Measurements from ENCODE around the gene SLC24A3.

SLC24A3 gene

DNA sequence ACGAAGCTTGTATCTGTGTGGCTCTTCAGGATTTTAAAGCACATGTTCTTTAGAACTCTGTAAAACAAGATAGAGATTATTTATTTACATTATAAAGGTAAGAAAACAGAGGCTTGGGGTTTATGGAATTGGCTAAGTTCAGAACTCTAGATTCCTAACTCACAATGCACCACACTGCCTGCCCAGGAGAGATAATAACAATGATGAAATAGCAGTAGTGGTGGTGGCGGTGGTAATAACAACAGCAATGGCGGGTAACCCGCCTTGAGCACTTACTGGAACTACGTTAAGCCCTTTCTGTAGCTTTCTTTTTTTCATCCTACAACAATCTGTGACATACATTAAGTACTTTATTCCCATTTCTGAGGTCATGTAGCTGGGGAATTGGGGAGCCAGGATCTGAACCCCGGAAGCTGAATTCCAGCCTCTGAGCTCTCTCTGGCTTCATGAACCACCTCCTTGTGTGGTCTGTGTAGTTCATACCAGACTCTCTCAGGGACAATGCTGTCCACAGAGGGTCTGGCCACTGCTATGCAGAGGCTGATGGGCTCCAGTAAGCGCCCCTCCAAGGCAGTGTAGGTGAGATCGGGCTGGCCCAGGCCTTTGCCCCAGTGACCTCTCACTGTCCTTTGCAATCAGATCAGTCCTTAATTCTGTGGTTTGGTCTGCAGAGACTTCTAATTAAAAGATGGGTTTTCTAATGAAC lies 260.9 kb downstream of the SLC24A3 start:
- no peak overlapping the region for H3K27ac Mint-ChIP-seq
- H3K27me3 Mint-ChIP-seq (ENCODE audit: low read depth): peaks cover 8% of the 10 kb centered on the region
- H3K9me3 Mint-ChIP-seq: no peaks in the 10 kb centered on the region
- H3K4me1 Mint-ChIP-seq: peaks cover 12% of the 10 kb centered on the region
- TF ChIP-seq, protein P1, sequence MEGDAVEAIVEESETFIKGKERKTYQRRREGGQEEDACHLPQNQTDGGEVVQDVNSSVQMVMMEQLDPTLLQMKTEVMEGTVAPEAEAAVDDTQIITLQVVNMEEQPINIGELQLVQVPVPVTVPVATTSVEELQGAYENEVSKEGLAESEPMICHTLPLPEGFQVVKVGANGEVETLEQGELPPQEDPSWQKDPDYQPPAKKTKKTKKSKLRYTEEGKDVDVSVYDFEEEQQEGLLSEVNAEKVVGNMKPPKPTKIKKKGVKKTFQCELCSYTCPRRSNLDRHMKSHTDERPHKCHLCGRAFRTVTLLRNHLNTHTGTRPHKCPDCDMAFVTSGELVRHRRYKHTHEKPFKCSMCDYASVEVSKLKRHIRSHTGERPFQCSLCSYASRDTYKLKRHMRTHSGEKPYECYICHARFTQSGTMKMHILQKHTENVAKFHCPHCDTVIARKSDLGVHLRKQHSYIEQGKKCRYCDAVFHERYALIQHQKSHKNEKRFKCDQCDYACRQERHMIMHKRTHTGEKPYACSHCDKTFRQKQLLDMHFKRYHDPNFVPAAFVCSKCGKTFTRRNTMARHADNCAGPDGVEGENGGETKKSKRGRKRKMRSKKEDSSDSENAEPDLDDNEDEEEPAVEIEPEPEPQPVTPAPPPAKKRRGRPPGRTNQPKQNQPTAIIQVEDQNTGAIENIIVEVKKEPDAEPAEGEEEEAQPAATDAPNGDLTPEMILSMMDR (IDR thresholded peaks at IDR 0.05; ENCODE audit: unreplicated experiment in 3 of 3): no peak
- no peak overlapping the region for H3K4me3 Mint-ChIP-seq
- H3K36me3 Mint-ChIP-seq (ENCODE audit: low read depth): no peaks in the 10 kb centered on the region

GRCh38 chr20:19473922-19474286 lies 261.5 kb downstream of the SLC24A3 start:
- no peaks in the 10 kb centered on the region for H3K36me3 Mint-ChIP-seq (ENCODE audit: low read depth)
- H3K4me3 Mint-ChIP-seq: no peak overlapping the region
- H3K27me3 Mint-ChIP-seq (ENCODE audit: low read depth): peaks cover 8% of the 10 kb centered on the region
- TF ChIP-seq, protein P1 (IDR thresholded peaks at IDR 0.05; ENCODE audit: unreplicated experiment in 3 of 3): no peak
- peaks cover 12% of the 10 kb centered on the region for H3K4me1 Mint-ChIP-seq
- H3K9me3 Mint-ChIP-seq: no peaks in the 10 kb centered on the region
- H3K27ac Mint-ChIP-seq: no peak overlapping the region

GRCh38 chr20:19478320-19478895 lies 266.0 kb downstream of the SLC24A3 start:
- H3K36me3 Mint-ChIP-seq (ENCODE audit: low read depth): no peaks in the 10 kb centered on the region
- H3K27ac Mint-ChIP-seq: no peak overlapping the region
- H3K4me1 Mint-ChIP-seq: peaks cover 36% of the 10 kb centered on the region
- peaks cover 6% of the 10 kb centered on the region for H3K27me3 Mint-ChIP-seq (ENCODE audit: low read depth)
- no peak overlapping the region for H3K4me3 Mint-ChIP-seq
- TF ChIP-seq, protein P1 (IDR thresholded peaks at IDR 0.05; ENCODE audit: unreplicated experiment in 3 of 3): no peak
- no peaks in the 10 kb centered on the region for H3K9me3 Mint-ChIP-seq

DNA sequence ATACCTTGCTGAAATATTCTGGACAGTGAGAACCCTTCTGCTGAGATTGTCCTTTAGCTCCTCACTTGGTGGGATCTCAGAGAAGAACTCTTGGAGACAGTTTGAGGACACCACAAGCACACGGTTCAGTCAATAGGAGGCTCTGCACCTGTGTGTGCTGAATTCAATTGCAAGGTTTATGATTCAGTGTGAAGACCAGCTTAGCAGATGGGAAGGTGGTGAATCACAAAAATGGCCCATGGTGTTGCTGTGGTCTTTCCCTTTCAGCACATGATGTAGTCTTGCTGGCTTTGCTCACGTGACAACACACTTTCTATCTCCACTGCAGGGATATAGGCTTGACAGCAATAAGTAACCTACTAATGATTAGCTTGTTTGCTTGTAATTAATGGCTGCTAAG lies 270.3 kb downstream of the SLC24A3 start:
- peaks cover 6% of the 10 kb centered on the region for H3K27me3 Mint-ChIP-seq (ENCODE audit: low read depth)
- TF ChIP-seq, protein P1 (IDR thresholded peaks at IDR 0.05; ENCODE audit: unreplicated experiment in 3 of 3): no peak
- H3K4me1 Mint-ChIP-seq: peaks cover 32% of the 10 kb centered on the region
- H3K4me3 Mint-ChIP-seq: no peak overlapping the region
- H3K27ac Mint-ChIP-seq: no peak overlapping the region
- no peaks in the 10 kb centered on the region for H3K9me3 Mint-ChIP-seq
- no peaks in the 10 kb centered on the region for H3K36me3 Mint-ChIP-seq (ENCODE audit: low read depth)

DNA sequence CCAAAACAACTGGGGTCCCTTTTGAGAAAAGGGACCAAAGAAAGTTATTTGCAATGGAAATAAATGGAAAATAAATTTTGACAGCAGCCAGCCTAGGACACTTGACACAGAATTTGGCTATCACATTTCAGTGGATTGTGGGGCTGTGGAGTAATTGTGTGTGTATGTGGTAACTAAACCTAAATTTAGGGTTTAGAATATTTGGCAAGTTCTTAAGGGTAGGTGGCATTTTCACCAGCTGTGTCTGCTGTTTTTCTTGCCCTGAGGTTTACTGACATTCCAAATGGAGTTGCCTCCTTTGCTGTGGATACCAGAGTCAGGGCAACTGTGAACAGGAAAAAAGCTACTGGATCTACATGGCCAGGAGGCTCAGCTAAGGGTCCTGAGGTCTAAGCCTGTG lies 270.9 kb downstream of the SLC24A3 start:
- Mint-ChIP-seq H3K36me3 (ENCODE audit: low read depth) (no peaks in the 10 kb centered on the region), H3K9me3 (no peaks in the 10 kb centered on the region), H3K27me3 (ENCODE audit: low read depth) (peaks cover 6% of the 10 kb centered on the region), H3K4me1 (peaks cover 32% of the 10 kb centered on the region), H3K27ac (no peak overlapping the region), H3K4me3 (no peak overlapping the region)
- TF ChIP-seq, protein P1 (IDR thresholded peaks at IDR 0.05; ENCODE audit: unreplicated experiment in 3 of 3): no peak

- no peak overlapping the region for H3K4me3 Mint-ChIP-seq
- no peaks in the 10 kb centered on the region for H3K9me3 Mint-ChIP-seq
- TF ChIP-seq, protein P1 (IDR thresholded peaks at IDR 0.05; ENCODE audit: unreplicated experiment in 3 of 3): no peak
- H3K36me3 Mint-ChIP-seq (ENCODE audit: low read depth): no peaks in the 10 kb centered on the region
- H3K4me1 Mint-ChIP-seq: peaks cover 34% of the 10 kb centered on the region
- no peak overlapping the region for H3K27ac Mint-ChIP-seq
- no peaks in the 10 kb centered on the region for H3K27me3 Mint-ChIP-seq (ENCODE audit: low read depth)
Observed at GRCh38 chr20:19486446-19486845, 274.0 kb downstream of the SLC24A3 start.

Measured in nephron (organoid).